SK-N-MC (cell line): ENCODE results near the gene TRMU.

Experiments
- EZH2 ChIP-seq: fragments of 200-600 bp; sonication (generic); IDR thresholded peaks from one replicate; pipeline ENCODE4 v1.6.1; 2017; ENCODE audit warnings: antibody characterized with exemption
- POLR2AphosphoS5 ChIP-seq: IDR thresholded peaks from 2 replicates; pipeline ENCODE4 v1.6.1; 2012; ENCODE audit warnings: mild to moderate bottlenecking, low read depth, low read length, borderline replicate concordance

DNA sequence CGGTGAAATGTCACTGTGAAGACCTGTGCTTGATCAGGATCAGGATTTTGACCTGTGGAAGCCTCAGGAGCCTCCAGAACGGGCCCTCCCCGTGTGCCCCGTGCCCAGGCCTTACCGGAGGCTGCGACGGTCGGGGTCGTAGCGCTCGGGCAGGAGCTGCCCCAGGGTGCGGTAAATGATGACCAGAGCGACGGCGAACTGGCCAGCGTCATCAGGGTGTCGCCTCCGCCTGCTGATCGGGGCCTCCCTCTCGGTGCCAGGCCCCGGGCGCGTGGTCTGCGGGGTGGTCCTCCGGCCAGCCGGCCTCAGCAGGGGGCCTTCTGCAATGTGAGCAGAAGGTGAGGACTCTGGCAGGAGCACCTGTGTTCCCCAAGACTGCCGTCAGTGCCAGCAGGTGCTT lies 46.2 kb downstream of the TRMU start:
- TF ChIP-seq EZH2 (no peak), POLR2AphosphoS5 (no peak)
